Loucy (cell line): ENCODE results near the gene DUSP14.

Experiments
- H2AFZ ChIP-seq: fragments of 200-600 bp; sonication (generic); 2 replicates; pipeline ENCODE4 v1.6.0; 2016; ENCODE audit warnings: antibody characterized with exemption, mild to moderate bottlenecking, low read length, moderate library complexity
- H3F3A ChIP-seq: fragments of 200-600 bp; 2 replicates; pipeline ENCODE4 v1.6.0; 2016; ENCODE audit warnings: antibody characterized with exemption, low read depth, mild to moderate bottlenecking
- H3K27me3 ChIP-seq: fragments of 200-600 bp; sonication (generic); 2 replicates; pipeline ENCODE4 v1.6.1; 2014; ENCODE audit warnings: low read length, mild to moderate bottlenecking; ENCODE audit not compliant: insufficient read depth, poor library complexity, severe bottlenecking
- H3K36me3 ChIP-seq: fragments of 200-600 bp; sonication (generic); 2 replicates; pipeline ENCODE4 v1.6.1; 2016; ENCODE audit warnings: low read length; ENCODE audit not compliant: insufficient read depth
- H3K4me1 ChIP-seq: fragments of 200-600 bp; sonication (generic); 2 replicates; pipeline ENCODE4 v1.5.1; 2014; ENCODE audit warnings: low read length, mild to moderate bottlenecking; ENCODE audit not compliant: insufficient read depth, poor library complexity, severe bottlenecking
- H3K4me2 ChIP-seq: fragments of 200-600 bp; sonication (generic); 2 replicates; pipeline ENCODE4 v1.6.0; 2014; ENCODE audit warnings: antibody characterized with exemption, low read length, low read depth, mild to moderate bottlenecking; ENCODE audit not compliant: poor library complexity, severe bottlenecking
- H3K4me3 ChIP-seq: fragments of 200-600 bp; sonication (generic); 2 replicates; pipeline ENCODE4 v1.5.1; 2014; ENCODE audit warnings: low read length, mild to moderate bottlenecking, mixed read lengths; ENCODE audit not compliant: poor library complexity, severe bottlenecking
- H3K79me2 ChIP-seq: fragments of 200-600 bp; sonication (generic); 2 replicates; pipeline ENCODE4 v1.6.1; 2014; ENCODE audit warnings: low read length; ENCODE audit not compliant: insufficient read depth
- H3K9ac ChIP-seq: fragments of 200-600 bp; sonication (generic); 2 replicates; pipeline ENCODE4 v1.6.0; 2014; ENCODE audit warnings: mild to moderate bottlenecking, low read depth, low read length, moderate library complexity; ENCODE audit not compliant: poor library complexity, severe bottlenecking
- H3K9me2 ChIP-seq: fragments of 200-600 bp; sonication (generic); replicated peaks from 2 replicates; pipeline ENCODE4 v1.6.1; 2016; ENCODE audit warnings: low read depth, low read length, mixed read lengths
- H3K9me3 ChIP-seq: fragments of 200-600 bp; sonication (generic); 2 replicates; pipeline ENCODE4 v1.6.1; 2014; ENCODE audit warnings: mild to moderate bottlenecking, antibody characterized with exemption, low read length, low read depth; ENCODE audit not compliant: insufficient read depth
- H4K20me1 ChIP-seq: fragments of 200-600 bp; sonication (generic); 2 replicates; pipeline ENCODE4 v1.6.0; 2014; ENCODE audit warnings: antibody characterized with exemption, low read length, mild to moderate bottlenecking; ENCODE audit not compliant: insufficient read depth, poor library complexity, severe bottlenecking
- EZH2phosphoT487 ChIP-seq: fragments of 200-600 bp; IDR thresholded peaks from 2 replicates; pipeline ENCODE4 v1.6.1; 2018; ENCODE audit warnings: antibody characterized with exemption, mild to moderate bottlenecking, moderate library complexity, borderline replicate concordance
- TF ChIP-seq, protein P1 (sequence below): fragments of 200-600 bp; sonication (generic); conservative IDR thresholded peaks from 2 replicates; pipeline ENCODE4 v1.5.1; 2014; ENCODE audit warnings: mild to moderate bottlenecking, antibody characterized with exemption, low read length

Gene DUSP14

DNA sequence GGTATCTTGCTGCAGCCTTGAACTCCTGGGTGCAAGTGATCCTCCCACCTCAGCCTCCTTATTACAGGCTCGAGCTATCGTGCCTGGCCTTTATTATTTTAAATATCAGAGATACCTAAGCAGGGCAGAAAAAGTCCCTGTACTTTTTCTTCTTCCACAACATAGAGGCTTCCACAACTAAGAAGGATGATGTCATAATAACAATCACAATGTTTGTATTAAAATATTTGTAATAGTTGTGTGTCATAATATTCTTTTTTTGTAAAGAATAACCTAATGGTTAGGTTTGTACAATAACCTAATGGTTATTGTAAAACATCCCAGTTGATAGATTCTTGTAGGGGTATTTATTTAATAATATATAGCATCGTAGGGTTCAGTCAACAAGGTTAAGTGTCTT lies 26.7 kb upstream of the DUSP14 start:
- TF ChIP-seq, protein P1, sequence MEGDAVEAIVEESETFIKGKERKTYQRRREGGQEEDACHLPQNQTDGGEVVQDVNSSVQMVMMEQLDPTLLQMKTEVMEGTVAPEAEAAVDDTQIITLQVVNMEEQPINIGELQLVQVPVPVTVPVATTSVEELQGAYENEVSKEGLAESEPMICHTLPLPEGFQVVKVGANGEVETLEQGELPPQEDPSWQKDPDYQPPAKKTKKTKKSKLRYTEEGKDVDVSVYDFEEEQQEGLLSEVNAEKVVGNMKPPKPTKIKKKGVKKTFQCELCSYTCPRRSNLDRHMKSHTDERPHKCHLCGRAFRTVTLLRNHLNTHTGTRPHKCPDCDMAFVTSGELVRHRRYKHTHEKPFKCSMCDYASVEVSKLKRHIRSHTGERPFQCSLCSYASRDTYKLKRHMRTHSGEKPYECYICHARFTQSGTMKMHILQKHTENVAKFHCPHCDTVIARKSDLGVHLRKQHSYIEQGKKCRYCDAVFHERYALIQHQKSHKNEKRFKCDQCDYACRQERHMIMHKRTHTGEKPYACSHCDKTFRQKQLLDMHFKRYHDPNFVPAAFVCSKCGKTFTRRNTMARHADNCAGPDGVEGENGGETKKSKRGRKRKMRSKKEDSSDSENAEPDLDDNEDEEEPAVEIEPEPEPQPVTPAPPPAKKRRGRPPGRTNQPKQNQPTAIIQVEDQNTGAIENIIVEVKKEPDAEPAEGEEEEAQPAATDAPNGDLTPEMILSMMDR, result no peak
- no peak for TF ChIP-seq EZH2phosphoT487
- Histone ChIP-seq H3K9ac (no peak overlapping the region), H3K27me3 (no peaks in the 10 kb centered on the region), H3K4me3 (no peak overlapping the region), H2AFZ (no peak overlapping the region), H4K20me1 (no peaks in the 10 kb centered on the region), H3K79me2 (no peaks in the 10 kb centered on the region), H3K36me3 (peaks cover 46% of the 10 kb centered on the region; the same call in 1 of the 2 replicates), H3K4me1 (no peaks in the 10 kb centered on the region), H3K9me3 (no peaks in the 10 kb centered on the region), H3K4me2 (no peak overlapping the region), H3F3A (no peaks in the 10 kb centered on the region), H3K9me2 (no peaks in the 10 kb centered on the region)

- Histone ChIP-seq H4K20me1 (no peaks in the 10 kb centered on the region), H2AFZ (no peak overlapping the region), H3K36me3 (peaks cover 61% of the 10 kb centered on the region; the same call in 1 of the 2 replicates), H3K4me3 (no peak overlapping the region), H3K79me2 (no peaks in the 10 kb centered on the region), H3K9ac (no peak overlapping the region), H3K9me2 (no peaks in the 10 kb centered on the region), H3K27me3 (no peaks in the 10 kb centered on the region), H3K9me3 (no peaks in the 10 kb centered on the region), H3F3A (no peaks in the 10 kb centered on the region), H3K4me2 (no peak overlapping the region), H3K4me1 (no peaks in the 10 kb centered on the region)
- TF ChIP-seq, protein P1, result no peak
- no peak for TF ChIP-seq EZH2phosphoT487
Measured at GRCh38 chr17:37465069-37465616, 24.5 kb upstream of the DUSP14 start.

DNA sequence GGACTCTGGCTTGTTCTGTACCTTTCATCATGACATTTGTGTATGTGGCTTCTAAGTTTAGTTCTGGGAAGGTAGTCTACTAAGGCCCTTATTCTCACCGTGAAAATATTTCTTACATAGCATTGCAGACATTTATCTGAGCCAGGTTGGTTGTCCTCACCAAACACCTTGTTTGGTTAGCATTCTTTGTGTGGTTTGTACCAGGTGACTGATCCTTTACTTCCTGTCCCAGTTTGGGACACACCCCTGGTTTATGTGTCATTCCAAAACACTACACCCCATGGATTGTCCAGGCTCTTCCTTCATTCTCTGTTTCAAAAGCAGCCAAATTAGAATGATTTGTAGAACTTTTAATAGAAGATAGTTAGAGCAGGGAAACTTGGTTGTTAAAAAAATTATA lies 23.2 kb upstream of the DUSP14 start:
- H3K4me3 ChIP-seq, result no peak overlapping the region
- H3K79me2 ChIP-seq, result no peaks in the 10 kb centered on the region
- H3K4me1 ChIP-seq, result no peaks in the 10 kb centered on the region
- no peaks in the 10 kb centered on the region for H4K20me1 ChIP-seq
- no peaks in the 10 kb centered on the region for H3K27me3 ChIP-seq
- H3K4me2 ChIP-seq, result no peak overlapping the region
- no peak overlapping the region for H2AFZ ChIP-seq
- peaks cover 65% of the 10 kb centered on the region; the same call in 1 of the 2 replicates for H3K36me3 ChIP-seq
- H3K9me3 ChIP-seq, result no peaks in the 10 kb centered on the region
- H3F3A ChIP-seq, result no peaks in the 10 kb centered on the region
- no peak overlapping the region for H3K9ac ChIP-seq
- no peaks in the 10 kb centered on the region for H3K9me2 ChIP-seq
- TF ChIP-seq EZH2phosphoT487, result no peak
- TF ChIP-seq, protein P1, result no peak
